ENCODE measurements around the gene SI.
"Not testable (repeated sequence)": the region's sequence is repeated elsewhere in the genome, so short reads cannot be mapped to it uniquely, and the experiment has no call there.

Gene SI

DNA sequence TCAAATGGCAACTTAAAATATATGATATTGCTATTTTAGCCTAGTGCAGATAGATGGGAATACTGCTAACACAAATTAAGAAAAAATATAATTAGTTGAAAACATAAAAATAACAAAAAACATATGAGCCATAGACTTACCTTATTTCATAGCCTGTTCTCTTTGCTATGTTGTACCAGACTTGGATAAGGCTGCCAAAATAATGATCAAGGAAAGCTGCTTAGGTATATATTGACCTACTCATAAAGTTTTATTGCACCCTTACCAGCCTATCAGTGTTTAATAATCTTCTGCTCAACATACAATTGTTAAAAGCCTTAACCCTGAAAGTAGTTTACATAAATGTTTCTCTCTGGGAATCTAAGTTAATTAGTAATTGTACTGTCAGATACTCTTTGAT, at the start of gene SI:
Gene SI, minus strand, starts transcription at position 204 of the 400 bp plus-strand sequence. CDS start 2,484 bp downstream, outside the sequence.
- DNase-seq (ENCODE audit: insufficient read length, low spot score) (no peak), FAIRE-seq (no peak)

DNA sequence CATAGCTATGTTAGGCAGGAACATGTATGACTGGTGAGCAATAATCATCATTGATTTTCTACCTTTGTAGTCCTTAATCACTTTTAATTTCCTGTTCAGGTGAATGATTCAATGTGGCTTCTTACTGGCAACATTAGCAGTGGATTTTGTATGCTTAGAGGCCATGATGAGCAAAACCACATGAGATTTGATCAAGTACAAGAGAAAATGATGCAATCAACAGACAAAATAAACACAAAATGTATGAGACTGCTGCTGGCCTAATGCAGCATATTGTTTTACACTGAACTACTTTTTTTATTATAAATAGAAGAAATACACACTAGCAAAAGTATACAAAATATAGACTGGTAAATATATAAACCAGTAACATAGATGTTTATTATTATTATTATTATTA, 47.5 kb upstream of the SI start:
- FAIRE-seq (no peak), DNase-seq (ENCODE audit: insufficient read length, low spot score) (no peak)

DNA sequence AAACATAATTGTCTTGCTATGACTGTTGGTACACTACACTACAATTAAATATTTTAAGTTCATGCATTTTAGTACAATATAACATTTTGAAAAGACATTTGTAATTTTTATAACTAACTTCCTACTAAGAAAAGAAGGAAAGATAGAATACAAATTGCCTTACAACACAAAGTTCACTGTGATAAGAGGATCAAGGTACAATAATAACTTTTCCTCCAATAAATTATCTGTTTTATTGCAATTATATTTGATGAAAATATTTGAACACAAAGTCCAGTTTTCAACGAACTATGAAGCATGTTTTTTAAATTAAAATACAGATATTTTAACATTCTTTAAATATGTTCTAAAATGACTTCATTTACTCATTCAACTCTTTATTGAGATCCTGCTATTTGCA, 33.1 kb upstream of the SI start:
- FAIRE-seq: no peak

DNA sequence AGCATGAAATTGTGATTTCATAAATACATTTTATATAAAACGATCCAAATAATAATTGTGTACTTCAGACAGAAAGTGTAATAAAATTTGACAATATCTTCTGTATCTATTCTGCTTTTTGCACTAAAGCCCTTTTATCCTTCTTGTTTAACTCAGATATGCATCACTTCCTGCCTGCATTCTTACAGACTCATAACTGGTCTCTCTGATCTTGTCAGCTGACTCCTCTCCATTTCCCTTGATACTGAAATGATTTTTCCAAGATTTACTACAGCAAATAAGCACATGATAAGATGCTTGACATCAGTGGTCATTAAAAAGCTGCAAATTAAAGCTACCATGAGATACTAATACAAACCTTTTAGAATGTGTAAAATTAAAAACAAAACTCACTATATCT, 25.3 kb upstream of the SI start:
- DNase-seq (ENCODE audit: insufficient read length, low spot score): no peak
- no peak for FAIRE-seq

More for the DNA sequence above, 33.1 kb upstream of the SI start:
- no peak for DNase-seq (ENCODE audit: insufficient read length, low spot score)

- no peak for FAIRE-seq
- no peak for DNase-seq (ENCODE audit: insufficient read length, low spot score)
Observed at GRCh38 chr3:165082650-165083049, 4.4 kb upstream of the SI start.

GRCh38 chr3:165081183-165081582, 2.9 kb upstream of the SI start:
- DNase-seq (ENCODE audit: insufficient read length, low spot score): no peak
- no peak for FAIRE-seq

- no peak for FAIRE-seq
- no peak for DNase-seq (ENCODE audit: insufficient read length, low spot score)
Observed at GRCh38 chr3:165075695-165076094, 2.6 kb downstream of the SI start.

DNA sequence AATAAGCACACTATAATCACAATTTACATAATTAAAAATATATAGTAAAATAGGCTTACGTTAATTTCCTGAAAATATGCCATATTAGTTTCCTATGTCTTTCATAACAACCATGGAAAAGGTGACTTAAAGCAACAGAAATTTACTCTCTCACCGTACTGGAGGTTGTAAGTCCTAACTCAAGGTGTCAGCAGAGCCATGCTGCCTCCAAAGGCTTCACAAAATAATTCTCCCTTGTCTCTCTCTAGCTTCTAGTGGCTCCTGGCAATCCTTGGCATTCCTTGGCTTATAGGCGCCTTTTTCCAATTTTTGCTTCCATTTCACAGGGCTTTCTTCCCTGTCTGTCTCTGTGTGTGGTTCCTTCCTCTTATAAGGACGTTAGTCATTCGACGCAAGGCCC, 7.6 kb downstream of the SI start:
- no peak for DNase-seq (ENCODE audit: insufficient read length, low spot score)
- no peak for FAIRE-seq

GRCh38 chr3:165056510-165056909, 21.8 kb downstream of the SI start:
- no peak for DNase-seq (ENCODE audit: insufficient read length, low spot score)
- no peak for FAIRE-seq

DNA sequence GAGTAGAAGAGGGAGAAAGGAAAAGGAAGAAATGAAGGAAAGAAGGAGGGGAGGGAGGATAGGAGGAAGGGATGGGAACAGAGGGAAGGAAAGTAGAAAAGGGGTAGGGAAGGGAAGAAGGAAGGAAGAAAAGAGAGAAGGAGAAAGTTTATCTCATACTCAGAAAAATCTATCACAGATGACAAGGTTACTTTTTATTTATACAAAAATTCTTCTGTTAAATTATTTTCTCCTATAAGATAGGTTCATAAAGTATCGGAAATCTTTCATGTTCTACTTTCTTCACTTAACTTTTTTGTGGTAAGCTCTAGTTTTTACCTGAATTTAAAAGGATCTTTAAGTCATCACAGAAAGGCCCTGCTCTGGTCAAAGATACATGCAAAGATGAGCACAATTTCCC, 38.1 kb downstream of the SI start:
- DNase-seq (ENCODE audit: insufficient read length, low spot score): no peak
- no peak for FAIRE-seq

DNA sequence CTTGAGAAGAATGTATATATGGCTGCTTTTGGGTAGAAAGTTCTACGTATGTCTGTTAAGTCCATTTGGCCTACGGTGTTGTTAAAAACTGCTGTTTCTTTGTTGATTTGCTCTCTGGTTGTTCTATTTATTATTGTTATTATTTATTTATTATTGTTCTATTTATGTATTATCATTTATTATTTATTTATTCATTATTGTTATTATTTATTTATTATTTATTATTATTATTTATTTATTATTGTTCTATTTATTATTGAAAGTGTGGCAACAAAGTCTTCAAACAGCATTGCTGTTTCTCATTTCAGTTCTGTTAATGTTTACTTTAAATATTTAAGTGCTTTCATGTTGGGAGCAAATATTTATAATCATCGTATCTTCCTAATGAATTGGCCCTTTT, 66.7 kb downstream of the SI start:
- FAIRE-seq (no peak), DNase-seq (ENCODE audit: insufficient read length, low spot score) (no peak)

GRCh38 chr3:164984947-164985346, 93.3 kb downstream of the SI start:
- no peak for FAIRE-seq
- no peak for DNase-seq (ENCODE audit: insufficient read length, low spot score)

DNA sequence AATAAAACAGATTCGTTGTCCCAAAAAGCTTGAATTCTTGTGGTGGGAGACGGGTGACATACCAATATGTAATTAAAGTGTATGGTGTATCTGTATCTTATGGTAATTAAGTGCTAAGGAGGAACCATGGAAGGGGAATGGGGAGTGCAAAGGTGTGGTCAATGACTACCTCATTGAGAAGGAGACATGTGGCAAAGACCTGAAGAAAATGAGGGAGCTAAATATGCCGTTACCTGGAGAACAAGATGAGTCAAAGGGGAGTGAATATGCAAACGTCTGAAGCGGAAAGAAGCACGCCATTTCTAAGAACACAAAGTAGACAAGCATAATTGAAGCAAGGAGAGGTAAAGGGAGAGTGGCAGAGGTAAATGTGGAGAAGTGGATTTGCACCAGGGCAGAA, 115.7 kb downstream of the SI start:
- no peak for FAIRE-seq

DNA sequence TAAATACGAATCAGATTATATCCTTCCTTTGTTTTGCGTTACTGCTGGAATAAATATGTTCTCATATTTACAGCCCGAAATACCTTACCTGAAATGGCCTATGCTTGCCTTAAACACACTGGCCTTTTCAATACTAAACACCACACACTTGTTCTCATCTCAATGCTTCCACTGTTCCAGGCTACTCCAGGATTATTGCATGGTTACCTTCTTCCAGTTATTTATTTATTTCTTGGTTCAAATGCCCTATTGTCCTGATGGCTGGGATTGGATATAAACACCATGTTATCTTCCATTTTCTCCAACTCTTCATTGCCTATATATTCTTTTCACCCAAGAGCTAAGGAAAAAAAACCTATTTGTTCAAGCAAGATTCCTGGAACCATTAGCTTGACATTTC, 125.3 kb downstream of the SI start:
- DNase-seq (ENCODE audit: insufficient read length, low spot score) (no peak), FAIRE-seq (no peak)

More for the DNA sequence above, 115.7 kb downstream of the SI start:
- no peak for DNase-seq (ENCODE audit: insufficient read length, low spot score)

DNA sequence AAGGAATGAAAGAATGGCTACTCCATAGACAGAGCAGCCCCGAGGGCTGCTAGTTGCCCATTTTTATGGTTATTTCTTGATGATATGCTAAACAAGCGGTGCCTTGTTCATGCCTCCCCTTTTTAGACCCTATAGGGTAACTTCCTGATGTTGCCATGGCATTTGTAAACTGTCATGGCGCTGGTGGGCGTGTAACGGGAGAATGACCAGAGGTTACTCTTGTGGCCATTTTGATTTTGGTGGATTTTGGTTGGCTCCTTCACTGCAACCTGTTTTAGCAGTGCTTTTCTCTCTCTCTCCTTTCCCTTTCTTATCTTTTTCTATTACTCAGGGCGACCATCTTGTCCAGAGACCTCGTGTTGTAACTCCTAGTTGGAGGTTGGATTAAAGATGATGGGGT, 126.9 kb downstream of the SI start:
- not testable (repeated sequence) for DNase-seq (ENCODE audit: insufficient read length, low spot score); FAIRE-seq

- DNase-seq (ENCODE audit: insufficient read length, low spot score): no peak
- no peak for FAIRE-seq
Observed at GRCh38 chr3:164940745-164941144, 137.6 kb downstream of the SI start.

GRCh38 chr3:164929642-164930041, 148.7 kb downstream of the SI start:
- FAIRE-seq (no peak), DNase-seq (ENCODE audit: insufficient read length, low spot score) (no peak)

Measured in HTR-8/SVneo (cell line).